Esophagus squamous epithelium (tissue), 5 donors: ENCODE measurements around the gene EOLA1. TPM values are rescaled to one million over a fixed set of nuclear protein-coding genes. Genes with fewer than 3 reads are reported as not detected.
A peak's percentile ranks its signal among the peaks of the same experiment; 100 is the strongest.

Experiments
- DNase-seq: peaks from one replicate; lab custom pipeline; 2025; lab: John Stamatoyannopoulos, UW
- H3K27ac ChIP-seq, 4 donors: fragments of 200-600 bp; sonication (generic); one replicate each; pipeline ENCODE4 v1.5.1; 2016 to 2019; ENCODE audit warnings: mild to moderate bottlenecking in 1 of 4
- H3K27me3 ChIP-seq, 4 donors: fragments of 200-600 bp; sonication (generic); 1 replicate in 3 of 4; 2 replicates in 1 of 4; pipeline versions ENCODE4 v1.5.1 to v1.6.0; 2017 to 2021; ENCODE audit warnings: antibody characterized with exemption in 1 of 4
- H3K36me3 ChIP-seq, 3 donors: fragments of 200-600 bp; sonication (generic); one replicate each; pipeline ENCODE4 v1.5.1; 2016 to 2019
- H3K4me1 ChIP-seq, 3 donors: fragments of 200-600 bp; sonication (generic); one replicate each; pipeline ENCODE4 v1.5.1; 2017 to 2019
- H3K4me3 ChIP-seq, 4 donors: fragments of 200-600 bp; sonication (generic); 1 replicate in 3 of 4; 2 replicates in 1 of 4; pipeline ENCODE4 v1.5.1; 2016 to 2019; ENCODE audit warnings: mild to moderate bottlenecking in 2 of 4, moderate library complexity in 1 of 4
- H3K9me3 ChIP-seq, 3 donors: fragments of 200-600 bp; sonication (generic); one replicate each; pipeline ENCODE4 v1.5.1; 2016 to 2019
- POLR2A ChIP-seq, 4 donors: fragments of 450-650 bp; IDR thresholded peaks; one replicate each; pipeline ENCODE4 v1.6.1; 2017; ENCODE audit warnings: antibody characterized with exemption in 4 of 4, mild to moderate bottlenecking in 4 of 4, moderate library complexity in 3 of 4
- WGBS, 2 donors: methylation state at CpG; one replicate each; pipeline ENCODE4 v1.1.5; 2018; 5-methylcytosine and 5-hydroxymethylcytosine counted together
- intact Hi-C: fragments of 100-400 bp; cut with DNase I; formaldehyde crosslinking; loops from one replicate; pipeline ENCODE4 v1.15.0; 2022
- total RNA-seq, 4 donors: library from RNA; depleted of rRNA; stranded (reverse); fragments of >200 nt; gene quantifications; one replicate each; pipeline ENCODE4 v1.1.0, GENCODE V29; 2016
- TF ChIP-seq, protein P1 (sequence below), 6 experiments: fragments of 450-650 bp in 4 of 6; fragments of 200-600 bp in 2 of 6; sonication (generic) in 2 of 6; IDR thresholded peaks; one replicate each; pipeline ENCODE4 v1.5.1; 2016 to 2019; ENCODE audit warnings: antibody characterized with exemption in 6 of 6, mild to moderate bottlenecking in 4 of 6, moderate library complexity in 4 of 6
- donor health status: DM: yes; HTN: yes; CAD: no.

EOLA1 gene
- total RNA-seq, 4 donors from 2014 or later = 9.0 to 15.1 (median 12.1) TPM

DNA sequence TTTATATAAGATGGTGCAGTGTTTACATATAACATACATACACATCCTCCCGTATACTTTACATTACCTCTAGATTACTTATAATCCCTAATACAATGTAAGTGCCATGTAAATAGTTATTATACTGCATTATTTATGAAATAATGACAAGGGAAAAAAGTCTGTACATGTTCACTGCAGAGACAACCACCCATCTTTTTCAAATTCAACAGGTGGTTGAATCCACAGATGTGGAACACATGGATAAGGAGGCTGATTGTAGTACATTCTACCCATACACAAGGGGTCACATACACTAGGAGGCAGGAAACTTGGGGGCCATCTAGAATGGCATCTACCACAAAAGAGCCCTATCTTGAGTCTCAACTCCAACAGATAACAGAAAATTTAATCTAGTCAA, 32.3 kb upstream of the EOLA1 start:
- intact Hi-C loops = no loop called here
- H3K9me3 ChIP-seq = no peaks in the 10 kb centered on the region
- peaks cover 0 to 52% (median 3%) of the 10 kb centered on the region in 3 donors for H3K4me1 ChIP-seq
- no peak overlapping the region for H3K27ac ChIP-seq
- no peak for TF ChIP-seq POLR2A (IDR thresholded peaks at IDR 0.05)
- TF ChIP-seq, protein P1, sequence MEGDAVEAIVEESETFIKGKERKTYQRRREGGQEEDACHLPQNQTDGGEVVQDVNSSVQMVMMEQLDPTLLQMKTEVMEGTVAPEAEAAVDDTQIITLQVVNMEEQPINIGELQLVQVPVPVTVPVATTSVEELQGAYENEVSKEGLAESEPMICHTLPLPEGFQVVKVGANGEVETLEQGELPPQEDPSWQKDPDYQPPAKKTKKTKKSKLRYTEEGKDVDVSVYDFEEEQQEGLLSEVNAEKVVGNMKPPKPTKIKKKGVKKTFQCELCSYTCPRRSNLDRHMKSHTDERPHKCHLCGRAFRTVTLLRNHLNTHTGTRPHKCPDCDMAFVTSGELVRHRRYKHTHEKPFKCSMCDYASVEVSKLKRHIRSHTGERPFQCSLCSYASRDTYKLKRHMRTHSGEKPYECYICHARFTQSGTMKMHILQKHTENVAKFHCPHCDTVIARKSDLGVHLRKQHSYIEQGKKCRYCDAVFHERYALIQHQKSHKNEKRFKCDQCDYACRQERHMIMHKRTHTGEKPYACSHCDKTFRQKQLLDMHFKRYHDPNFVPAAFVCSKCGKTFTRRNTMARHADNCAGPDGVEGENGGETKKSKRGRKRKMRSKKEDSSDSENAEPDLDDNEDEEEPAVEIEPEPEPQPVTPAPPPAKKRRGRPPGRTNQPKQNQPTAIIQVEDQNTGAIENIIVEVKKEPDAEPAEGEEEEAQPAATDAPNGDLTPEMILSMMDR (IDR thresholded peaks at IDR 0.05) = no peak
- WGBS, 2 donors = 40 to 52% methylated on average over 1 of the region's 1 CpG
- H3K27me3 ChIP-seq = no peaks in the 10 kb centered on the region
- no peak overlapping the region for H3K4me3 ChIP-seq
- no peak for DNase-seq
- H3K36me3 ChIP-seq = no peaks in the 10 kb centered on the region

DNA sequence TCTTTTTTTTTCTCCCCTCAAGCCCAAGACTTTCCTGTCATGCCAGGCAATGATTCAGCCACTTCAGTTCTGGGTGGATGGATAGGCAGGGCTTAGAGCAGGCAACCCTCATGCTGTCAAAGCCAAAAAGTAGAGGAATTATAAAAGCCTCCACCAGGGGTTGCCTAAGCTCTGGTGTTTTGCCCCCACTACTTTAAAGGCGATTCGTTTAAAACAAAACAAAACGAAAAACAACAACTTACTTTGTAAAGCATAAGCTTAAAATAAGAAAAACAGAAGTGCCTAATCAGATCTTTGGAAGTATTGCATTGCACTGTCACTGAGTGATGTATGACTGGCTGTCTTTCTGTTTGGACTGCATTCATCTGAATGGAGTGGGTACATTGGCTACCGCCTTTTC, 30.4 kb upstream of the EOLA1 start:
- 10 to 25% methylated on average over 2 to 4 of the region's 4 CpGs for WGBS, 2 donors
- H3K4me1 ChIP-seq = peaks cover 0 to 45% (median 3%) of the 10 kb centered on the region in 3 donors
- no peak for TF ChIP-seq POLR2A (IDR thresholded peaks at IDR 0.05)
- TF ChIP-seq, protein P1 (IDR thresholded peaks at IDR 0.05) = peak in 1 of 6 experiments; percentile 43
- DNase-seq = no peak
- no peak overlapping the region for H3K4me3 ChIP-seq
- no peaks in the 10 kb centered on the region for H3K36me3 ChIP-seq
- intact Hi-C loops = no loop called here
- no peaks in the 10 kb centered on the region for H3K9me3 ChIP-seq
- H3K27me3 ChIP-seq = no peaks in the 10 kb centered on the region
- peak overlapping the region in 2 of 4 donors; percentile 69 to 80 for H3K27ac ChIP-seq

DNA sequence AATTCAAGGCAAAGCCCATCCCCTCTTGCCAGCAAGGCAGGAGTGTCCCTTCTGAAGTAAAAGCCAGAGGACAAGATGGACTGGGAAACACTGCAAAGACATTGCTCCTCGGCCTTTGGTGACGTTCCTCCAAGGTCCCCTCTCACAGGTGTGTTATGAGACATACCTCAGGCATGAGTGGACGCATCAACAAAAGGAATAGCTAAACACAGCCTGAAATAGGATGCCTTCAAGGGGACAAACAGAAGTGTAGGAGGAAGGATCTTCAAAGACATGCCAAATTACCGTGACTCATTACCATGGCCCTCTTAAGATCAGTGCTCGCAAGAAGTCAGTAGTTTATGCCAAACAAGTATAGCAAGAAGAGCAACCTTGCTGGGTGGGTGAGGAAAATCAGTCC, 29.7 kb upstream of the EOLA1 start:
- H3K4me1 ChIP-seq = peaks cover 0 to 40% (median 3%) of the 10 kb centered on the region in 3 donors
- TF ChIP-seq, protein P1 (IDR thresholded peaks at IDR 0.05) = no peak
- no peak for TF ChIP-seq POLR2A (IDR thresholded peaks at IDR 0.05)
- H3K4me3 ChIP-seq = no peak overlapping the region
- no peak for DNase-seq
- H3K36me3 ChIP-seq = no peaks in the 10 kb centered on the region
- 60 to 79% methylated on average over 2 to 3 of the region's 5 CpGs for WGBS, 2 donors
- H3K27me3 ChIP-seq = no peaks in the 10 kb centered on the region
- H3K9me3 ChIP-seq = no peaks in the 10 kb centered on the region
- intact Hi-C loops = no loop called here
- peak overlapping the region in 3 of 4 donors; percentile 61 to 80 (median 69) for H3K27ac ChIP-seq

DNA sequence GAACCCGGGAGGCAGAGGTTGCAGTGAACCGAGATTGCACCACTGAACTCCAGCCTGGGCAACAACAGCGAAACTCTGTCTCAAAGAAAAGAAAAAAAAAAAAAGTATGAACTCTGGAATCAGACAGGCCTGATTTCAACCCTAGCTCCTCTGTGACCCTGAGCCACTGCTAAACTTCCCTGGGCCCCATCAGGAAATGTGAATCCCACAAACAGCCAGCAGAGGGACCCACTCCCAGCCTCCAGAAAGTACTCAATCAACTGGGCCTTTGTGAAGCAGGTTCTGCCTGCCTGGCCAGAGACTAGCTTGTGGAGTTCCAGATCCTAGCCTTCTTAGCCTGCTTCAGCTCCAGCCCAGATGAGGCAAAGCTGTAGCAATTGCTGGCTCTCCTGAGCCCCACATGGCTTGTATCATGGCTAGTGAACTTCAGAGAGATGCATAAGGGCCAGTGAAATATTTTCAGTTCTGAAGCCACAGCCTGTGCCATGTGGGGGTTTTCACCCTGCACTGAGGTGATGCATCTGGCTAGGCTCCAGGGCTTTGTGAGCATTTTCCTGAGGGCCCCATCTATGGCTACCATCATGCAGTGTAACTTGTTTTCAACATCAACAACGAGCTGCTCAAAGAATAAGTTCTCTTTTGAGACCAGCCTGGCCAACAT, 28.5 kb upstream of the EOLA1 start:
- intact Hi-C loops = no loop called here
- Histone ChIP-seq H3K27me3 (no peaks in the 10 kb centered on the region), H3K27ac (peak overlapping the region in 3 of 4 donors; percentile 61 to 80 (median 78)), H3K4me3 (no peak overlapping the region), H3K36me3 (no peaks in the 10 kb centered on the region), H3K4me1 (peaks cover 0 to 40% (median 3%) of the 10 kb centered on the region in 3 donors), H3K9me3 (no peaks in the 10 kb centered on the region)
- WGBS, 2 donors = 66% methylated on average over 4 of the region's 4 CpGs; no CpG with 5 or more reads in 1 of the 2 donors
- TF ChIP-seq, protein P1 (IDR thresholded peaks at IDR 0.05) = peak in 5 of 6 experiments; percentile 48 to 69 (median 55)
- TF ChIP-seq POLR2A (IDR thresholded peaks at IDR 0.05) = no peak
- DNase-seq = no peak

DNA sequence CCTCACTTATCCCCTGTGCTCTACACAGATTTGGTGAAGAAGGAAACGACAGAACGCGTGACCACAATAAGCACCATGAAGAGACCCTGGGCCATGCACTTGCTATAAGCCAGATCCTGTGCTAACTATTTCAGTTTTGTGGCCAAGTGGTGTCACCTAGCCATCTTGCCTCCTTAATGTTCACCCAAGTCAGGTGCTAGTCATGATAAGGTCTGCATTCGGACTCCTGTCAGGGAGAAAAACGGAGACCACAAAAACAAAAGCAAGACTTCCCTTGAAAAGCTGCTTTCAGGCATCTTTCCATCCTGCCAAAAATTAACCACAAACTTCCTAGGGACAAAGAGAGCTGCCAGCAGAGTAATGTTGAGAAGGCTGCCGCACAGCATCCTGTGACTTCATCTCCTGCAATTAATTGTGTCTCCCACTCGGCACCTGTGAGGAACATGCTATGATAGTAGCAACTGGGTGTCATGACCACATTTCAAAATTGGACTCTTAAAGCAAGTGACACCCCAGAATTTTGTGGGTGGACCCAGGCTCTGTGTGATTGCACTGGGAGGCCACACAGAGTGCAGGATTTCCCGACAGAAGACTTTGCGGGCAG, 26.9 kb upstream of the EOLA1 start:
- Histone ChIP-seq H3K4me1 (peaks cover 0 to 46% (median 3%) of the 10 kb centered on the region in 3 donors), H3K27me3 (no peaks in the 10 kb centered on the region), H3K9me3 (no peaks in the 10 kb centered on the region), H3K4me3 (no peak overlapping the region), H3K36me3 (no peaks in the 10 kb centered on the region), H3K27ac (no peak overlapping the region)
- no peak for DNase-seq
- 60 to 62% methylated on average over 6 to 8 of the region's 9 CpGs for WGBS, 2 donors
- intact Hi-C loops = no loop called here
- TF ChIP-seq POLR2A (IDR thresholded peaks at IDR 0.05) = no peak
- TF ChIP-seq, protein P1 (IDR thresholded peaks at IDR 0.05) = no peak
